HG02798 (cell line): ENCODE results near the gene SIAH3.
"Not testable (repeated sequence)": the region's sequence is repeated elsewhere in the genome, so short reads cannot be mapped to it uniquely, and the experiment has no call there.

Experiments
- ATAC-seq: cut with Tn5 transposase; IDR thresholded peaks from one replicate; pipeline ENCODE4 v1.9.1; 2021; ENCODE audit warnings: mild to moderate bottlenecking; ENCODE audit not compliant: unreplicated experiment, poor library complexity

The SIAH3 gene, protein sequence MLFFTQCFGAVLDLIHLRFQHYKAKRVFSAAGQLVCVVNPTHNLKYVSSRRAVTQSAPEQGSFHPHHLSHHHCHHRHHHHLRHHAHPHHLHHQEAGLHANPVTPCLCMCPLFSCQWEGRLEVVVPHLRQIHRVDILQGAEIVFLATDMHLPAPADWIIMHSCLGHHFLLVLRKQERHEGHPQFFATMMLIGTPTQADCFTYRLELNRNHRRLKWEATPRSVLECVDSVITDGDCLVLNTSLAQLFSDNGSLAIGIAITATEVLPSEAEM

DNA sequence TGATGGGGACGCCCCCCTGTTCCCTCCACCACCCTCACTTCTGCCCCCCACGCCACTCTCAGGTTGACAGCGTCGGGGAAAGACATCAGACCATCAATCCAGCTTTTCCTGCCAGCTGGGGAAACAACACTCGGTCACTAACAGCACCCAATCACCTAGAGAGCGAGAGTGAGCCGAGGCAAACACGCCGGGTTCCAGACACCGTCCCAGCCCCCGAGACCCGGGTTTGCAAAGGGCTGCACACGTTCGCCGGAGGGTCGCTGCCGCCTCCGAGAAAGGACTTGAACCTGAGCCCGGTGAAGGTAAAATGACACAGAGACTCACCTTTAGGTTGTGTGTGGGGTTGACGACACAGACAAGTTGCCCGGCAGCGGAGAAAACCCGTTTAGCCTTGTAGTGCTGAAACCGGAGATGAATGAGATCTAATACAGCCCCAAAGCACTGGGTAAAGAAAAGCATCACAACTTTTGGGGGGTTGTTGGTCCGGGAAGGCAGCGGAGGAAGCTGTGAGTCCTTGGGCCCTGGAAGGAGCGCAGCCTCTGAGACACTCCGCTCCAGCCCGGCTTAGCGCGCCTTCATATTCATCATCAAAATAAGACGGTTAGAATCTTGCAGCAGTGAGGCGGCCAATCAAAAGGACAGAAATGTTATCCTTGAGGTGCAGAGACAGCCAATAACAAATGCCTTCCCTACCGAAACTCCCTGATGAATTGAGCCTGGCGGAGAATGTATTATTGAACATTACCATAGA lies at the start of gene SIAH3:
TSS of gene SIAH3 (minus strand) at position 583 of the 751 bp plus-strand sequence. CDS start at position 459, 124 bp downstream.
- no peak for ATAC-seq

GRCh38 chr13:45899406-45899805 lies 47.9 kb upstream of the SIAH3 start:
- no peak for ATAC-seq

DNA sequence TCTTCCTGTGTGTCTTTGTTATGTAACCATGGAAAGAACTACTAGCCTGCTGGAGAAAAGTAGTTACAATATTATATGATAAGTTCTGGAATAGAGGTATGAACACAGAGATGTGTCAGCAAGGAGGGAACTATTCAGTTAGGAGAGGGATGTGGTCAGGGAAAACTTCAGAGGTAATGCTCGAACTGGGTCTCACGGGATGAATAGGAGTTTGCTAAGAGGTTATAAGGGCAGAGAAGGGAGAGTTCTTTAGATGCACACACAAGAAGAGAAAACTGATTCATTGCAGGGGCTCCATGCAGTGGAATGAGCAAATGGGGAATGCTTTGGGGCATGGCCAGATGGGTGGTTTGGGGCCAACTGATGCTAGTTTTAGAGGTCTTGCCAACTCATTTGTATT lies 46.0 kb upstream of the SIAH3 start:
- no peak for ATAC-seq

DNA sequence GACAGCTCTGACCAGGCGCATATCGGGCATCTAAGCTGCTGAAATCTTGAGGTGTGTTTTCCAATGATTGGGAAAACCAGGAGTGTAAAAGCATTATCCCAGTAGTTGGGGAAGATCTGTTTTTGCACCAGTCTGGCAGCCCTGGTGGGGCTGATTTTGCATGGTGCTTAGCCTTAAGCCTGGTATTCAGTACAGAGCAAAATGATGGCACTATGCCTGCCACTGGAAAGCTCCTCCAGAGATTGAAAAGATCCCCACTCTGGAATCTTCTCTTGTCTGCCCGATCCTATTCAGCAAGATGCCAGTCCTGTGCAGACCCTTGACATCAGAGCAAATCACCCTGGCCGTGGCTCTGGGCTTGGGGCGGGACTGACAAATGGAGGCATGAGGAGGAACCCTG lies 44.7 kb upstream of the SIAH3 start:
- no peak for ATAC-seq

- ATAC-seq = no peak
These were observed 44.3 kb upstream of the SIAH3 start for GRCh38 chr13:45895881-45896280.

DNA sequence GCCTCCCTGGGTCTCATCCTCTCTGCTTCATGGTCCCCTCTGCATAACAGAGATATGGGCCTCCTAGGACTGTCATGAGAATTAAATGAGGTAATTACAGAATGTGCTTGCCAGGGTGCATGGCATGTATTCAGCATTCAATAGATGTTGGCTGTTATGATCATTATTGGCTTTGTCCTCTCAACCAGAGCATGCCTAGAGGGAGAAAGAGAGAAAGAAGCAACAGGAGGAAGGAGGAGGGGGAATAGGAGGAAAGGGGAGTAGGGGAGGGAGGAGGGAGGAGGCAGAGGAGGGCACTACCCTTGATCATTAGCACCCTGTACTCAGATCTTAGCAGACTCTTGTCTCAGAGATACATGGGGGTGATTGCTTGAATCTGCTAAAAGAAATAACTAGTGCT lies 41.0 kb upstream of the SIAH3 start:
- no peak for ATAC-seq

DNA sequence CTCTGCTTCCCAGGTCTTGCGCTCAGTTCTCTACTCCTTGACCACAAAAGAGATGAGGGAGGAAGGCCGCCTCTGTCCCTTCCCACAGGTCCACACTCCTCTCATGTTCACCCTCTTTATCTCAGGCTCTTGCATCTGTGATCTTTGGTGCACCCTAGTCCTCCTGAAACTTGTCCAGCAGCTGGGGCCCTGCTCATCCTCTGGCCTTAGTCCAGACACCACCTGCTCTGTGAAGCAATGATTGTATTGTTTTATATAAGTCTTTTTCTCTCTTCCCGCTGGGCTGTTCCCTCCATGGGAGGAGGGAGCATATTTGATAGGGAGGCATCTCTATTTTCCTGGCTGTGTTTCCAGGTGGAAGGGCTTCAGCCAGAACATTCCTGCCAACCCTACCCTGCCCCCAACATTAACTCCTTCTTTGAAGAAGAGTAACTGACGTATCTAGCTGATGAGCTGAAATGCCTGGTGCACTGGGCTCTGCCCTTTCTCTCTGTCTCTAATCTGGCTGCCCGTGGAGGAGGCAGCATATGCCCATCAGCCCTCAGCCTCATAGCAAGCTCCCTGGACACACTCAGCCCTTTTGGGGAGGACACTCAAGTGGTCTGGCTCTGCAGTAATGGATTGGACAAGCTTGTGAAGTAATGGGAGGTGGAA lies 38.2 kb upstream of the SIAH3 start:
- ATAC-seq = no peak

- ATAC-seq = no peak
These were observed 34.9 kb upstream of the SIAH3 start for GRCh38 chr13:45886466-45886865.

DNA sequence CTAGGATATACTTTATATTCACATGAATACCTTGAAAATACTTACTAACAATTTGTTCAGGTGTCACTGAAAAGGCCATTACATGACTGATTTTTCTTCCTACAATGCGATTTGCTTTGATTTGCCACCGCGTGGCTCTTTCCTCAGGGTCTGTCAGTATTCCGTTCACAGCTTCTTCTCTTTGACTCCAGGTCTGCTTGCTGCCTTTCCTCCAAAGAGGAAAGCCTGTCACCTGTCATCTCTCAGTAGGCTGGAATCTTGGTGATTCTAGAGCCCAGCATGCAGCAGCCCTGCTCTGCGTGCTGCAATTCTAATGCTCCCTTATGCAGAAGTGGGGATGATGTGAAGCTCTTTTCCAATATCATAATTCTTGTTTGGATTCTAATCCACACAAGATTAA lies 33.6 kb upstream of the SIAH3 start:
- no peak for ATAC-seq

- ATAC-seq = no peak
These were observed 31.1 kb upstream of the SIAH3 start for GRCh38 chr13:45882626-45883025.

GRCh38 chr13:45881353-45881752 lies 29.8 kb upstream of the SIAH3 start:
- ATAC-seq = no peak

DNA sequence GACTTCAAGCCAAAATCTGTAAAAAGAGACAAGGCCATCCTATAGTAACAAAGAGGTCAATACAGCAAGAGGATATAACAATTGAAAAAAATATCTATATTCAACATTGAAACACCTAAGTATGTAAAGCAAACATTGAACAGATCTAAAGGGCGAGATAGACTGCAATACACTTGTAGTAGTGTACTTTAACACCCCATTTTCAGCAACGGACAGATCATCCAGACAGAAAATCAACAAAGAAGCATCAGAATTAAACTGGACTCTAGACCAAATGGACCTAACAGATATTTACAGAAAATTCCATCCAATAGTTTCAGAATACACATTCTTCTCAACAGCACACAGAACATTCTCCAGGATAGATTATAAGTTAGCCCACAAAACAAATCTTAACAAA lies 28.7 kb upstream of the SIAH3 start:
- no peak for ATAC-seq

DNA sequence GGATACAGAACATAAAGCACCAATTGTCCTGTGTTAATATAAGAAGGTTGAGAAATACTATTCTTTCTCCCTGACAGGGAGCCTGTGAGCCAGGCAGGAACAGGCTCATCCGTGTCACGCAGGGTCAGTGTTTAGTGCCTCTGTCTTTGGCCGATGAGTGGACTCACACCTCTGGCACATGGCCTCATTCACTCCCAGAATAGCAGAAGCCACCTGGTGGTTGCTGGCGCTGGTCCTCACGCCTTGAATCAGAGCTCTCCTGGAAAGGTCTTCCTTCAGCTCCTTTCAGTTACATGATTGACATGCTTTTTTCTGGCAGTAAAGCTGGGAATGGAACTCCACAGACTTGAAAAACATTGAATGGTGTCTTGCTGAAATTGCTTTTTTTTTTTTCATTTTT lies 28.1 kb upstream of the SIAH3 start:
- no peak for ATAC-seq

DNA sequence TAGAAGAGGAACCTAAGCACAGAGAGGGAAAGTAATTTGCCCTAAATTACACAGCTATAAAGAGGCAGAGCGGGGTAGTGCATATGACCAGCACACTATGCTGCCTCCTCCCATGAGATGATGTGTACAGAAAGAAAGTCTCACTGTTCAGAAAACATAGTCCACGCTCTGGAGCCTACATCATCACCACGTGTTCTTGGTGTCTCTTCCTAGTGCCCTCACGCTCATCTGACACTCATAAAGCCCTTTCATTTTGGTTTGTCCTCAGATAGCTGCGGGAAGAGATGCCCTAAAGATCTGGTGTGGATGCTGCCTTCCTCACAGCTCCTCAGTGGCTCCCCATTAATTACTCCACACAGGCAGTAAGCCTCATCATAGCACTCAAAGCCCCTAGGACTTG lies 27.4 kb upstream of the SIAH3 start:
- ATAC-seq = no peak

- no peak for ATAC-seq
These were observed 25.2 kb upstream of the SIAH3 start for GRCh38 chr13:45876781-45877180.

DNA sequence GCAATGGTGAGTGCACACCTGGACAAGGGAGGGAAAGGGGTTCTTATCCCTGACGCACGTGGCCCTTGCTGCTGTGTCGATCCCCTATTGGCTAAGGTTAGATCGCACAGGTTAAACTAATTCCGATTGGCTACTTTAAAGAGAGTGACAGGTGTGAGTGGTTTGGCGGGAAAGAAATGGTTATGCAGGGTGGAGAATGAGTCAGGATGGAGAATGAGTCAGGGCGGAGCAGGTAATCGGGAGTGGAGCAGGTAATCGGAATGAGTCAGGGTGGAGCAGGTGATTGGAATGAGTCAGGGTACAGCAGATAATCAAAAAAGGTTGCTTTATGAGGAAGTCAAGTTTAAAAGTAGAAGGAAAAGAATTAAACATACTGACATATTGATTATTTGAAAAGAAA lies 24.4 kb upstream of the SIAH3 start:
- ATAC-seq = no peak

DNA sequence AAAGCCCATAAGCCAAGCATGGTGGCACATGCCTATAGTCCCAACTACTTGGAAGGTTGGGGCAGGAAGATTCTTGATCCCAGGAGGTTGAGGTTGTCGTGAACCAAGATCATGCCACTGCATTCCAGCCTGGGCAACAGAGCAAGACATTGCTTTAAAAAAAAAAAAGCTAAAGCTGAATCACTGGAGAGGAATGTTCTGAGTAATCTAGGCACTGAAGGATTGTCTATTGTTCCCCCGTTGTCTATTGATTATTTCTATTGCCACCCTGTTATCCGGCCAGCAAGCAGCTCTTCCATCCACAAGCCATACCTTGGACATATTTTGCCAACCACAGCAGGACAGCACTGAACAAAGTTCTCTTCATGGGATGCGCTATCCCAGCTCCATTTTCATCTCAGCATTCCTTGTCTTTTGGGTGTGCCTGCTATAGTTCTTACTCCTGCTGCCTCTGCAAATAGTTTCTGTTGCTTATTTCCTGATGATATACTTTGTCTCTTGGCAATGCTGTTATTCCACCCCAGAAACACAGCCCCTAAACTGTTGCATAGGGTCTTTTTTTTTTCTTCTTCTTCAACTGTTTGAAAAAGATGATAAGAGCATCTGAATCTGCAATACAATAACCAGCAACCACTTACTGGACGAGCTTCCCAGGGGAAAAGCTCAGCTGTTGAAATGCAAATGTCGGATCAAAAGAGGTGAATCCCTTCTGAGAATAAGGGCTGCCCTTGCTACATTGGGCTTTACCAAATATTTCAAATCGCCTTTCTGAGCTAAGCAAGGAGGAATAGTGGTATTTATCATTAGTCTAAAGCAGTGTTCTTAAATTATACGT lies 22.2 kb upstream of the SIAH3 start:
- no peak for ATAC-seq

DNA sequence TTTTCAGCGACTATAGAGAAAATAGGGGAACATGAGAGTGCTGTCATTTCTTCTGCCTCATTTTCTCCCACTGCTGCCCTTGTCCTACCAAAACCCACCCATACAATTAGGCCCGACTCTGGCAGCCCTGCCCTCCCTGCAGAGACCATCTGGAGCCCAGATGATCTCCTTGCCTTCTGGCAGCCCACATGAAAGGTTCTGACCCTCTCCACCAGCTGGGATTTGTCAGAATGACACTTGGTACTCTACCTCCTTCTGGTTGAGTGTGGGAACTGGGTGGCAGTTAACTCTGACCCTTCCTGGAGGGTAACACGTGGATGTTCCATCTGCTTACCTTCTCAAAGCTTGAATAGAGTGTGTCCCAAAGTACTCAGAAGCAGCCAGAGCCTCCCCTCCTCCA lies 21.0 kb upstream of the SIAH3 start:
- no peak for ATAC-seq

GRCh38 chr13:45871201-45871600 lies 19.6 kb upstream of the SIAH3 start:
- not testable (repeated sequence) for ATAC-seq

GRCh38 chr13:45870232-45870631 lies 18.7 kb upstream of the SIAH3 start:
- ATAC-seq = no peak

- no peak for ATAC-seq
These were observed 13.9 kb upstream of the SIAH3 start for GRCh38 chr13:45865414-45865813.
